DMS53 treated with DMSO at 0.1 percent for 48 hours (cell line): ENCODE results near the gene CACNG1.

Experiments
- DNase-seq: peaks from one replicate; lab custom pipeline; 2025; ENCODE audit not compliant: unreplicated experiment; lab: John Stamatoyannopoulos, UW

The CACNG1 gene

DNA sequence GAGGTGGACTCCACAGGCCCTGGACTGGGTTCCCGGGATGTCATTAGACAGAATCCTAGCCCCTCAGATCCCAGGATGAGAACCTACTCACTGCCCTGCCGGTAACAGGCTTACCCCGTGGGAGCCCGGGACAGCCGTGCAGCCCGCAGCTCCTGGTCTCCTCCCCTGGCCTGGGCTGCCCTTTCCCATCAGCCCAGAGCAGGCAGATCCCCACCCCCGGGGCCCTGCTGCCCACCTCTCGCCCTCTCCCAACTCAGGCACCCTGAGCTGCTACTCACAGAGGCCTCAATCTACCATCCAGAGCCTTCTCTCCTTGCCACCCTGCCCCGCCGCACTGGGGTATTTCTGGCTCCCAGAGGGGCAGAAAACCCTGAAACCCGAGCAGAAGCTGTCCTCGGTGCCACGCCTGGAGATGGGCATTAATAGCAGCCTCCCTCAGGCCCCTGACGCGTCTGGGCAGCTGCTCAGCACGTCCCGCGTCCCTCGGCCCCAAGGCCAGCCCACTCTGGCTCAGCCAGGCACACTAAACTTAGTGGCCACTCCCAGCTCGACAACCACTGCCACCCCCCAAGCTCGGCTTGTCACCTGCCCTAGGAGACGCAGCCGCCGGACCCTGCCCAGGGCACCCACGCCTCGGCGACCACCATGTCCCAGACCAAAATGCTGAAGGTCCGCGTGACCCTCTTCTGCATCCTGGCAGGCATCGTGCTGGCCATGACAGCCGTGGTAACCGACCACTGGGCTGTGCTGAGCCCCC lies at the start of gene CACNG1:
Gene CACNG1, plus strand, starts transcription at position 539 of the 757 bp plus-strand sequence. Its CDS starts 107 bp downstream, at position 646.
- no peak for DNase-seq

DNA sequence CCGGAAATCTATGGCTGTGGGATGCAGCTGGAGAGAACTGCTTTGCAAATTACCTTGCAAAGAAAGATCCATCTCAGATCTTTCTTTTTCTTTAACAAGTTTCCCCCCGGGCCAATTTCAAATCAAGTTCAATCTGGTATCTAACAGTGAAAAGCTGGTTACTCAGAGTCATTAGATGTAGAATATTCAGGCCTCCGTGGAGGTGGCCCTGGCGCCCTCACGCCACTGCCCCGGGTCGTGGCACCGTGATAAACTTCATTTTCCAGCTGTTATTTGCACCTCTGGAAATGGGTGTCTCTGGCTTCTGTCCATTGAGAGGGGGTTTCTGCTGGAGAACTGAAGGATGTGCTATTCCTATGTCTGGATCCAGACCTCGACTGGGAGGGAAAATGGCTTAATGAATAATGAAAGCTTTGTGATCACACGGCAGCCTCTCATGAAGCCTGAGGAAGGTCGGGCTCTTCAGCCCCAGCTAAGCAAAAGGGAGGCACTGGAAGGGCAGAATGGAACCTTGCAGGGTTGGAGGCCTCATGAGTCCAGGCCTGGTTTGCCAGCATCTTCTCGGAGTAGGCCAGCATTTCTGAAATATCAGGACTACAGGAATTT lies 49.3 kb upstream of the CACNG1 start:
- no peak for DNase-seq

DNA sequence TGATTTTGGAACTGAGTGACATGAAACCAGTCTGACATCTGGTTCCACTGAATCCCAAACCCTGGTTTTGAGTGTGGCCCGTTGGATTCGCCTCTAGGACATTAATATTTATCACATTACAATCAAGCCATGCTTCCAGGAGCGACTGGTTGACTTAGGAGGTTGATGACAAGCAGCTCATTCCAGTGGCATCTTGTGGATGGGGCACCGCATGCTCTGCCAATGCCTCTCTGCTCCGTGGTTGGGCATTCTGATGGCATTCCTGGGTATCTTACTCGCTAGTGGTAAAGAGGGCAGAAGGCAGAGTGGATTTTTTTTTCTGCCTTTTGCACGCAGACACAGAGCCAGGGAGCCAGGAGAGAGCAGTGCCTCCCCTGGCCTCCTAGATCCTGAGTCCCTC lies 48.4 kb upstream of the CACNG1 start:
- no peak for DNase-seq

GRCh38 chr17:66996926-66997325 lies 47.4 kb upstream of the CACNG1 start:
- DNase-seq, result no peak

GRCh38 chr17:67003231-67003630 lies 41.1 kb upstream of the CACNG1 start:
- DNase-seq, result no peak

- DNase-seq, result no peak
Observed at GRCh38 chr17:67004181-67004580, 40.2 kb upstream of the CACNG1 start.

DNA sequence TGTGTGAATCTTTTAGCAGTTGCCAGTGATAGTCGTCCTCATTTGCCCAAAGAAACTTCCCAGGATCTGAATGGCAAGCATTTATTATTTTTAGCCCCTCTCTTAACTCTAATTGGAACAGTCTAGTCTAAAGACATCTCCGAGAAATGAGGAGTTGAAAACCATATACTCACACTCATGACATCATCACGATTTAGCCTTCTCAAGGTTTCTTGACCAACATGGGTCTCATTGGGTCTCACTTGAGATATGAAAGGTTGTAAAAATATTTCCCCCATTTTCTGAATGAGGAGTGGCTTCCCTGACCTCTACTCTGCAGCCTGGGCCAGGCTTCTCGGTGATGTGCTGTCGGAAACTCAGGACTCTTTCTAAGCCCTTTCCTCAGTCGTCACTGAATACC lies 37.1 kb upstream of the CACNG1 start:
- DNase-seq, result no peak

GRCh38 chr17:67008101-67008500 lies 36.3 kb upstream of the CACNG1 start:
- DNase-seq, result no peak

DNA sequence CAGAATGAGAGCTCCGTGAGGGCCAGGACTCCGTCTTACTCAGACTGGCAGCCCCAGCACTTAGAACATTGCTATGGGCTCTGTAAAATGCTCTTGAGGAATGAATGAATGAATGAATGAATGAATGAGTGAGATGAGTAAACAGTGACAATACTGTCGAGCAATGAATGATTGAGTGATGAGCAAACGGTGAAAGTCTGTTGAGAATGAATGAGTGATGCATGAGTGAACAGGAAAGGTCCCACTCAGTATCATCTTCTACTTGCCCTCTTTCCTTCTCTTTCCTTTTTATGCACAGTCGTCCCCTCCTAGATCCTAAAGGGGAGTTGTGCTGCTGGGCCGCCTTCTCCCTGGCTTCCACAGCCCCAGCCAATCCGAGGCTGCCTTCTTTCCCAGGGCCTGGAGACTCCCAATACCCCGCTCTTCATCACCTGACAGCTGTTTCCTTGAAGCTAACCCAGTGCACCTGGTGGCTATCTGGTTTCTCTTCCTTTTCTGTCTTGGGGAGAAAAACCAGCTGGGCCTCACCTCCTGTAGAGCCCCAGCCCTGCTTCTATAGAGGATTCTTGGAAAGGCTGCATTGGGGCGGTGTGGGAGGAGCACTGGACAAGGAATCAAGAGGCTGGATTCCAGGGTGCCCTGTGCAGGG lies 32.7 kb upstream of the CACNG1 start:
- DNase-seq, result no peak

GRCh38 chr17:67013891-67014290 lies 30.5 kb upstream of the CACNG1 start:
- no peak for DNase-seq

DNA sequence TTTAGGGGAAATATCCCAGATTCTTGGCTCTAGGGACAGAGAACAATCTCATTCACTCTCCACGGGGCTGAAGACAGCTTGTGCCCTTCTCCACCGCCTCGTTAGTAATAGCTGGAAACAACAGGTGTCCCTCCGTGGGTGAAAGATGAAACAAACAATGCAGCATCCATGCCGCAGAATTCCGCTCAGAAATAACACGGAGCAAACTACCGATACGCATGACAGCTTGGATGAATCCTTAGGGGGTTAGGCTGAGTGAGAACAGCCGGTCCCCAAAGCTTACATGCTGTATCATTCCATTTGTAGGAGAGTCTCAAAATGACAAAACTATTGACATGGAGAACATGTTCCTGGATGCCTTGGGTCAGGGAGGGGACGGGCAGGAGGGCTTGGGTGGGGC lies 29.4 kb upstream of the CACNG1 start:
- no peak for DNase-seq

GRCh38 chr17:67016039-67016762 lies 28.2 kb upstream of the CACNG1 start:
- DNase-seq, result no peak

DNA sequence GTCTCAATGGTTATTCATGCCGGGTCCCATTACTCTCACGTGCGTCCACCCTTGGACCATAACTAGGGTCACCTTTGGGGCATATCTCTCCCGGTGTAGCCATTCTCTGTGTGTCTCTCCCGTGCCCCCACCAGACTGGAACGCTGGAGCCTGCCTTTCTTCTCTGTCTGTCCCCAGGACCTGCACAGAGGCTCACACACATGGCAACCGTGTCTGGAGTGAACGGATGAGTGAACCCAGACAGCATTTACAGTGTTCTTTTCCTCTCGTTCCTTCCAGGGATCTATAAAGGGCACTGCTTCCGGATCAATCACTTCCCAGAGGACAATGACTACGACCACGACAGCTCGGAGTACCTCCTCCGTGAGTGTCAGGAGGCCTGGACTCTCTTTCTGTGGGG lies 26.4 kb upstream of the CACNG1 start:
- DNase-seq, result no peak

DNA sequence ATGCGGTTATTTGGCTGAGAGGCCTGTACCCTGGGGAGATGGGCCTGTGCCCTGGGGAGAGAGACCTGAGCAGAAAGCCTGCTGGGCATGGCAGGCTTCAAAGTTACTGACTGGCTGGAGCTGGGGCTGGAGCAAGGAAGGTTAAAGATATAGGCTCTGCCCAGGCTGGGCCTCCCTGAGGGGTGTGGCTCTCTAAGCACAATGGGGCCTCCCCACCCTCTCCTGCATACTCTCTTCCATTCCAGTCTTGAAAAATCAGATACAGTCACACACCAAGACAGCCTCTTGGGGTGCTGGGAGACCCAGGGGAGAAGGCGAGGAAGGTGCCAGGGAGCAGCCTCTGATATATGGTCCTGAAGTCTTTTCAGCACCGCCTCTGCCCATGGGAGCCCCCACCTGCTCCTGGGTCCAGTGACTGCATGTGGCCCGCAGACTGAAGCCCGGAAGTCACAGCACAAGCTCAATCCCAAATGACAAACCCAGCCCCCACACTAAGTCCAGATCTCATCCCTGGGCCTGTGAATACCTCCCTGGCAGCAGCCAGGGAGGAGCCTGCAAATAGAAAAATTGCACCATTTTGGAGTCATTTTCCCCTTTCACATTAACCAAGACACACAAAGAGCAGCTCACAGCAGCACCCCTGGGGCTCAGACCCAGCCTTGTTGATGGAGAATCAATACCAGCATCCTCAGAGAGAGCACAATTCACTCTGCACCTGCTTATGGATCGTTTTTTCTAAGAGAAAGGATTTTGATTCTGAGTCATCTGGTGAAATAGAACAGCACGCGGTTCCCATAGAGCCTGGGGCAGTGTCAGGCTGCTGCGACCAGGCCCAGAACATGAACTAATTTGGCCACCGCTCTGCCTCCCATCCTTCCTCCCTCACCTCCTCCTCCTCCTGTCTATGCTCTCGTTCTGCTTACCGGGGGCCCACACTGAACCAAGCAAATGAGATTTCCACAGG lies 25.6 kb upstream of the CACNG1 start:
- no peak for DNase-seq

DNA sequence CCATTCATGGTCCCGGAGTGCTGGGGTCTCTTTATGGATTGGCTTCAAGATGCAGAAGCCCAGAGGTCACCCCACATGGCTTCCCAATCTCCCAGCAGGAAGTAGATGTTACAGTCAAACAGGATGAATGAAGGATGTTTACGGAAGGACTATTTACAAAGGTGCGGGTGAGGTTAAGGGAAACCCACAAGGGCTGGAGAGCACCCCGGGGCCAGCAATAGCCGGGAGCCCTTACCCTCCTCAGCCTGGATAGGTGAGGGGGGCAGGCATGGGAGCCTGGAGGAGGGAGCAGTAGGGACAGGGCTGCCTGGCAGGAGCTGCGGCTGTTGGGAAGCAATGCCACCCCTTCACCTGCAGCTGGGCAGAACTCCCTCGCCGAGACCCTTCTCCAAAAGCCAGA lies 24.5 kb upstream of the CACNG1 start:
- DNase-seq, result no peak

DNA sequence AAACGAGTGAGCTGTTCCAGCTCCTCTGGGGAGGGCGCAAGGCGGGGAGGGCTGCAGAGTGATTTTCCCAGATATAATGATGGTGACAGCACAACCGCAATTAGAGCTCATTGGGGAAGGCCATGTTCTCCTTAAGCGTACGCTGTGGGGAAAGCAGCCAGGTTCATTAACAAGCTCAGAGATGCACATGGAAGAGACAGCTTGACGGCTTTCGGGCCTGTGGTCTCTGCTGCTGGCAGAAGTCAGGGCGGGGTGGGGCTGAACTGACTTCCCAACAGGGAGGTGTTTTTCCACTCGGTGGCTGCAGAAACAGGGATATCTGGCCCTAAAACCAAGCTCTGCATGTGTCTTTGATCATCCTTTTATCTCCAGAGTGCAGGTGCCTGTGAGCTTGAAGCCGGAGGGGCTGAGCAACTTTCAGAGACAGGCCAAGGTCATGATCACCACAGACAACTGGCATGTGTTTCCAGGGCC lies 24.0 kb upstream of the CACNG1 start:
- no peak for DNase-seq

GRCh38 chr17:67021196-67021595 lies 23.2 kb upstream of the CACNG1 start:
- DNase-seq, result no peak

- no peak for DNase-seq
Observed at GRCh38 chr17:67021743-67022450, 22.5 kb upstream of the CACNG1 start.

GRCh38 chr17:67022451-67022810 lies 21.9 kb upstream of the CACNG1 start:
- DNase-seq, result no peak

DNA sequence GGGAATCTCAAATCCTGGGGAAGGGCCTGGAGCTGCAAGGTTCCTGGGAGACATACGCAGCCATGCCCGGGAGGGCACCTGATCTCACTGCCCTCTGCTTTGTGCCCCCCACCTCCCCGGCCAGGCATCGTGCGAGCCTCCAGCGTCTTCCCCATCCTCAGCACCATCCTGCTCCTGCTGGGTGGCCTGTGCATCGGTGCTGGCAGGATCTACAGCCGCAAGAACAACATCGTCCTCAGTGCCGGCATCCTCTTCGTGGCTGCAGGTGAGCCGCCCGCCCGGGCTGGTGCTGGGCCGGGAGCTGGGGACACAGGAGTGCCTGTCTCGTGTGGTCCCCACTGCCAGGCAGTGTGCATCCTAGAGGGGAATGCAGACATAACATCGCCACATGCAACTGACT lies 19.6 kb upstream of the CACNG1 start:
- DNase-seq, result no peak
